Thyroid gland (tissue), 4 donors: Measurements from ENCODE around the gene HSPA4.

Experiments used
- POLR2A ChIP-seq, 2 donors: fragments of 450-650 bp; IDR thresholded peaks; one replicate each; pipeline ENCODE4 v1.6.1; 2017; ENCODE audit warnings: antibody characterized with exemption in 2 of 2, mild to moderate bottlenecking in 2 of 2, moderate library complexity in 1 of 2
- TF ChIP-seq, protein P1 (sequence below), 6 experiments: fragments of 200-600 bp in 3 of 6; fragments of 450-650 bp in 3 of 6; sonication (generic) in 3 of 6; IDR thresholded peaks; one replicate each; pipeline ENCODE4 v1.5.1; 2016 to 2019; ENCODE audit warnings: antibody characterized with exemption in 6 of 6, mild to moderate bottlenecking in 2 of 6, inconsistent platforms in 1 of 6, moderate library complexity in 1 of 6

GRCh38 chr5:133124891-133125290, 73.1 kb downstream of the HSPA4 start:
- TF ChIP-seq, protein P1, sequence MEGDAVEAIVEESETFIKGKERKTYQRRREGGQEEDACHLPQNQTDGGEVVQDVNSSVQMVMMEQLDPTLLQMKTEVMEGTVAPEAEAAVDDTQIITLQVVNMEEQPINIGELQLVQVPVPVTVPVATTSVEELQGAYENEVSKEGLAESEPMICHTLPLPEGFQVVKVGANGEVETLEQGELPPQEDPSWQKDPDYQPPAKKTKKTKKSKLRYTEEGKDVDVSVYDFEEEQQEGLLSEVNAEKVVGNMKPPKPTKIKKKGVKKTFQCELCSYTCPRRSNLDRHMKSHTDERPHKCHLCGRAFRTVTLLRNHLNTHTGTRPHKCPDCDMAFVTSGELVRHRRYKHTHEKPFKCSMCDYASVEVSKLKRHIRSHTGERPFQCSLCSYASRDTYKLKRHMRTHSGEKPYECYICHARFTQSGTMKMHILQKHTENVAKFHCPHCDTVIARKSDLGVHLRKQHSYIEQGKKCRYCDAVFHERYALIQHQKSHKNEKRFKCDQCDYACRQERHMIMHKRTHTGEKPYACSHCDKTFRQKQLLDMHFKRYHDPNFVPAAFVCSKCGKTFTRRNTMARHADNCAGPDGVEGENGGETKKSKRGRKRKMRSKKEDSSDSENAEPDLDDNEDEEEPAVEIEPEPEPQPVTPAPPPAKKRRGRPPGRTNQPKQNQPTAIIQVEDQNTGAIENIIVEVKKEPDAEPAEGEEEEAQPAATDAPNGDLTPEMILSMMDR (IDR thresholded peaks at IDR 0.05): no peak
- no peak for TF ChIP-seq POLR2A (IDR thresholded peaks at IDR 0.05)
